Mammary epithelial cell (primary cell): Measurements from ENCODE around the gene FAM210A.

Source experiments
- EZH2 ChIP-seq: IDR thresholded peaks from 2 replicates; pipeline ENCODE4 v1.6.1; 2012; ENCODE audit warnings: low read length, inconsistent platforms, borderline replicate concordance
- TF ChIP-seq, protein P1 (sequence below), 2 donors: IDR thresholded peaks in 1 of 2; conservative IDR thresholded peaks in 1 of 2; 2 replicates each; pipeline ENCODE4 v1.5.1; 2011 to 2012; ENCODE audit warnings: inconsistent platforms in 2 of 2, low read length in 2 of 2, mild to moderate bottlenecking in 2 of 2, control low read depth in 1 of 2, low read depth in 1 of 2; ENCODE audit not compliant: insufficient read depth in 1 of 2; ENCODE audit errors: extremely low read depth in 1 of 2

DNA sequence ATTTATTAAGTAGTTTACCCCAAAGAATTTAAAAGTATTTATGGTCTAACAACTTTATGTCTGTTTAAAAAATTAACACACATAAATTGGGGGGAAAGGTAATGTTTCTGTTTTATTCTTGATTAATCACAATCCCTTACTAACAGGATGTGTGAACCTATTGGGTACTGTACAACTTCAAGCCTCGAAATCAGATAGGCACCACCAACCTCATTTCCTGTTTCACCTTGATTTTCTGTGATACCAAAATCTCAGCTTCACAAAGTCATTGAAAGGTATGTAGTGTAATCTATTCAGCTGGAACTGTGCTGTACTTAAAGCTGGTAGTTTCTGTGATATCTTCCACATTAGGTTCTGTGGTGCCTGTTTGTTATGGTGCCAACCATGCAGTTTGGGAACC lies 4.1 kb upstream of the FAM210A start:
- TF ChIP-seq, protein P1, sequence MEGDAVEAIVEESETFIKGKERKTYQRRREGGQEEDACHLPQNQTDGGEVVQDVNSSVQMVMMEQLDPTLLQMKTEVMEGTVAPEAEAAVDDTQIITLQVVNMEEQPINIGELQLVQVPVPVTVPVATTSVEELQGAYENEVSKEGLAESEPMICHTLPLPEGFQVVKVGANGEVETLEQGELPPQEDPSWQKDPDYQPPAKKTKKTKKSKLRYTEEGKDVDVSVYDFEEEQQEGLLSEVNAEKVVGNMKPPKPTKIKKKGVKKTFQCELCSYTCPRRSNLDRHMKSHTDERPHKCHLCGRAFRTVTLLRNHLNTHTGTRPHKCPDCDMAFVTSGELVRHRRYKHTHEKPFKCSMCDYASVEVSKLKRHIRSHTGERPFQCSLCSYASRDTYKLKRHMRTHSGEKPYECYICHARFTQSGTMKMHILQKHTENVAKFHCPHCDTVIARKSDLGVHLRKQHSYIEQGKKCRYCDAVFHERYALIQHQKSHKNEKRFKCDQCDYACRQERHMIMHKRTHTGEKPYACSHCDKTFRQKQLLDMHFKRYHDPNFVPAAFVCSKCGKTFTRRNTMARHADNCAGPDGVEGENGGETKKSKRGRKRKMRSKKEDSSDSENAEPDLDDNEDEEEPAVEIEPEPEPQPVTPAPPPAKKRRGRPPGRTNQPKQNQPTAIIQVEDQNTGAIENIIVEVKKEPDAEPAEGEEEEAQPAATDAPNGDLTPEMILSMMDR (conservative IDR thresholded peaks at IDR 0.05 in 1 of 2, IDR thresholded peaks at IDR 0.05 in 1 of 2; ENCODE audit: extremely low read depth in 1 of 2, insufficient read depth in 1 of 2, low read depth in 1 of 2, low read length in 2 of 2) = no peak
- TF ChIP-seq EZH2 = no peak
